Measurements from ENCODE around the gene PRKCE.
A peak's percentile ranks its signal among the peaks of the same experiment; 100 is the strongest.

Gene PRKCE

DNA sequence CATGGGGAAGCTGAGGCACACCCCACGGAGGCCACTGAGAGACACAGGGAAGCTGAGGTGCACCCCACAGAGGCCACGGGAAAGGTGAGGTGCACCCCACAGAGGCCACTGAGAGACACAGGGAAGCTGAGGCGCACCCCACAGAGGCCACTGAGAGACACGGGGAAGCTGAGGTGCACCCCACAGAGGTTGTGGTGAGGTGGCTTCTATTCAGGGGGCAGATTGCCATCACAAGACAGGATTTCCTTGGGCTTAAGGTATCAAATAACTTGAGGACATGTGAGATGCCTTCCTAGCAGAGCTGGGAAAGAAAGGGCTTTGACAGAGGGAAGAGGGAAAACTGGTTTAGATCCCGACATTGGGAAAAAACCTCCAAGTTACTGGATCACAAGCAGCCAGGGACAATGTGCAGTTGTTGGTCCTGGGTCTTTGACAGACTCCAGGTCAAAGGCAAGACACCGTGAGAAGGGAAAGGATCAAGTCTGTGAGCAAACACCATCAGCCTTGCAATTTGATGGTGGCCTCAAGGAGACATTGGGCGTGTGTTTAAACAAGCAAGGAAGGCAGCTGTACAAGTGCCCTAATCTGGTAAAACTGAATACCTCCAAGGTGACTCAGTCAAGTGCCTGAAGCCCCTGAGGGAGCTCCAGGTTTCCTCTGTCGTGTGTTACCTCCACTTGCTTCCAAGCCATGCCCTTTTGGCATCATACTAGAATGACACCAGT lies 512.5 kb downstream of the PRKCE start:
- DNase-seq = no peak

- no peak for DNase-seq
Observed at GRCh38 chr2:46164529-46165301, 513.2 kb downstream of the PRKCE start.

DNA sequence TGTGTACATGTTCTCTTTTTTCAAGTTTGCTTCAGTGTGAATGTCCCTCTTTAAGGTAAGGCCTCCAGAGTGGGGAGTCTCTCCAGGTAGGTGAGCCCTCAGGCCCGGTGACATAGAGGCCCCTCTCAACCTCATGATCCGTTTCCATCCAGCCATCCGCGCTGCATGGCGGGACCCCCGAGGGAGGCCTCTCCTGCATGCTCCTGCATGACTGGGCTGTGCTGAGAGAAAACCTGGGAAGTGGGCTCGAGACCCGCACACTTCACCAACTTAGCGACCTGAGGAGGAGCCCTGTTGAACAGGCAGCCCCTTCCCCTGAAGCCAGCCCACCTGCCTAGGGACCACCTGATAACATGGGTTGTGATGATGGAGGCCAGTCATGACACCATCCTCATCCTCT lies 514.4 kb downstream of the PRKCE start:
- no peak for DNase-seq

GRCh38 chr2:46167406-46167805 lies 515.9 kb downstream of the PRKCE start:
- DNase-seq = no peak

GRCh38 chr2:46167924-46168323 lies 516.4 kb downstream of the PRKCE start:
- DNase-seq = no peak

DNA sequence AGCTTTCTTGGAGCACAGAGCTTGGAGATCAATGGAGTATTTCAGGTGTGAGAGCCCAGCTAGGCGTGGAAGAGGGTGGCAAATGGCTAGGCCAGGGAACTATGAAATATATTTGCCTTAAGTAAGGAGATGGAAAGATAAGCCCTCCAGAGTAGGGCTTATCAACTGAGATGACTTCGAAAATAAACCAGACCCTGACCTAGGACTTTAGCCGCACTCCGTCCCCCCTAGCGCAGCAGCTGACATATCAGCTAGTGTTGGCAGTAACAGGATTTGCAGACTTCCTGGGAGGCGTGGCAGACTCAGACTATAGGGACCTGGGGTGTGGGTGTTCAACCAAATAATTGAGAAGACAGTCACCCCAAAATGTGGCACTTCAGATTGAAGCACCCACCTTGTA lies 518.0 kb downstream of the PRKCE start:
- DNase-seq = no peak

GRCh38 chr2:46170026-46170425 lies 518.6 kb downstream of the PRKCE start:
- no peak for DNase-seq

- no peak for DNase-seq
Observed at GRCh38 chr2:46170611-46171350, 519.3 kb downstream of the PRKCE start.

DNA sequence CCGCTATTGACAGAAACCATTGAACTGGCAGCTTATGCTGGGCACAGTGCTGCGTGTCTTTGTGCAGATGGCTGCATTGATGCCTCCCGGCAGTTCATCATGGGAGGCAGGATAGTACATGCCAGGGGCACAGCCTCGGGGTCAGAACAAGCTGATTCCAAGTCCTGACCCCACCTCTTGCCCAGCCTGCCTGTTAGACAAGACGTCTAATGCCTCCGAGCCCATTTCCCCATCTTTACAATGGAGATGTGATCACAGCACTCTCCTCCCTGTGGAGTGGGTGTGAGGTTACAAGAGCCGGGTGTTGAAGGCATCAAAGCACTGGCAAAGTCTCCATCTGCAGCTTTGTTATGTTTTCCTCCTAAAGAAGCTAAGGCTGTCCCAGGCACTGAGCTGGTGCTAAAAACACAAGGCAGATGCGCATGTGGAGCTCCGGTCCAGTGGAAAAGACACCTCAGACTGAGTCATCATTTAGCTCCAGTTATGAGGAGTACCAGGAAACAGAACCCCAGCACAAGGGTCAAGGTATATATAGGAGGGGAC lies 520.0 kb downstream of the PRKCE start:
- DNase-seq = no peak

DNA sequence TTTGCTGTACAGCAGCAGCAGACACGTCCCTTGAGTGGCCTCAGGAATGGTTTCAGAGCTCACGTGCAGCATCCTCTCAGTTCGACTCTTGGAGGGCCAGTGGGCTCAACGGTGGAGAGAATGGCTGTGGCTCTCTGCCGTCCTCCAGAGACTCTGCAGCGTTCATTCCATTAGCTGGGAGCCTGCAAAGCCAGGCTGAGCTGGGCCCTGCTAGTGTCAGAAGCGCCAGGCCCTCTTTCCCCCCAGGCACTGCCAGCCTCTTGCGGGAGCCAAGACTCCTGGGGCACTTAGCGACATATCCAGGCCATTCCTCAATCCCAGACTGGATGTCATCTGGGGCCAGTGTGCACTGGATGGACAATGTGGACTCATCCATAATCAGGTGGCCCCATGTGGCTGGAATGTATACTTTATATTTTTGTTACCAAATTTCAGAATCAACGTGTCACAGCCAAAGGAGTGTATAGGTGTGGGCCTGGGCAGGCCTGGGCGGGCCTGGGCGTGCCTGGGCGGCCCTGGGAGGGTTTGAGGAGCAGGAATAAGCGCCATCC lies 520.6 kb downstream of the PRKCE start:
- no peak for DNase-seq

DNA sequence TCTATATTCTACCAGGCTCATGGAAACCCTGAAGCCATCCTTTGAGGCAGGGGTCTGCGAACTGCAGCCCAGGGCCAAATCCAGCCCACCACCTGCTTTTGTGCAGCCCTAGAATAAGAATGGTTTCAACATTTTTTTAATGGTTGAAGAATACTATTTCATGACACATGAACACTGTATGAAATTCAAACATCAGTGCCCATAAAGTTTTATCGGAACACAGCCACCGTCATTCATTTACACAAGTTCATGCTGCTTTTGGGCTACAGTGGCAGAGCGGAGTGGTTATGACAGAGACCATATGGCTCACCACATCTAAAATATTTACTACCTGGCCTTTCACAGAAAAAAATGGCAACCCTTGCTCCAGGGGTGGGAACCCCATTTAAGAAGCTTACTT lies 521.6 kb downstream of the PRKCE start:
- DNase-seq = no peak

DNA sequence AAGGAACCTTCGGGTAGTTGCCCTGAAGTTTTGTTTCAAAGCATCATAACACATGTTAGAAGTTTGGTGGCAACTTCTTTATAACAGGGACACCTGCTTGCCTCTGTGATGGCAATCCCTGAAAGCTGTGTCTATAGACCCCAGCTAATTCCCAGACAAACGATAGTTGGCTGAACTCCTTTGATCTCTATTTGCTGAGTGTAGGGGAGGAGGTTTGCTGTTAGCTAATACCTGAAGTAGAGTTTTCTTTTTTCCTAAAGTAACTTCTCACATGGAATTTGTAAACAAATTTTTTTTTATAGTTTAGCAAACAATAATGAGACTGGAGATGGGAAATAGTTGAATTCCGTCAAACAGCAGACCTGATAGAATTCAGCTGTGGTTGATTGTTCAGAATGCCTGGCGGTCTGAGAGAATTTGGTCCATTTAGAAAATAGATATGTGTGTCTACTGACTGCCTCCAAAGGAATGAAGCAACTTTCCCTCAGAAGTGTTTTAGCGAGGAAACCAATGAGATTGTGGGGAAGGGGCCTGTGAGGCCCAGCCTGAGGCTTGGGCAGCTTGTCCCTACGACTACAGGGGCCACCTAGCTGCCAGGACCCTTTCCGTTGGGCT lies 522.3 kb downstream of the PRKCE start:
- no peak for DNase-seq

GRCh38 chr2:46174345-46175170 lies 523.1 kb downstream of the PRKCE start:
- peak; percentile 8 for DNase-seq

DNA sequence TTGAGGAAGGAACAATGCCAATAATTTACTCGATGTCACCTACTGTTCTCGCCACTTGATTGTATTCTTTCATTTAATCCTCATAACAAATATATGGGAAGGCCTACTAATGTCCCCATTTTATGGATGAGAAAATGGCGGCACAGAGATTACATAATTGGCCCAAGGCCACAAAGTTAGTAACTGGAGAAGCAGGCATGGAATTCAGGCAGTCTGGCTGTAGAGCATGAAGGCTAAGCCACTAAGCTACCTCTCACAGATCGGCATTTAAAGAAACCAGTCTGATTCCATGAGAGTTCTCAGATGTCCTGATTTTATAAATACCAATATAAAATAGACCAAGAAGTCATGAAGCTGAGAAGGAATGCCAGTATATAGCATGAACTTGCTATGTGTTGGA lies 523.9 kb downstream of the PRKCE start:
- no peak for DNase-seq

GRCh38 chr2:46177461-46178089 lies 526.1 kb downstream of the PRKCE start:
- no peak for DNase-seq

DNA sequence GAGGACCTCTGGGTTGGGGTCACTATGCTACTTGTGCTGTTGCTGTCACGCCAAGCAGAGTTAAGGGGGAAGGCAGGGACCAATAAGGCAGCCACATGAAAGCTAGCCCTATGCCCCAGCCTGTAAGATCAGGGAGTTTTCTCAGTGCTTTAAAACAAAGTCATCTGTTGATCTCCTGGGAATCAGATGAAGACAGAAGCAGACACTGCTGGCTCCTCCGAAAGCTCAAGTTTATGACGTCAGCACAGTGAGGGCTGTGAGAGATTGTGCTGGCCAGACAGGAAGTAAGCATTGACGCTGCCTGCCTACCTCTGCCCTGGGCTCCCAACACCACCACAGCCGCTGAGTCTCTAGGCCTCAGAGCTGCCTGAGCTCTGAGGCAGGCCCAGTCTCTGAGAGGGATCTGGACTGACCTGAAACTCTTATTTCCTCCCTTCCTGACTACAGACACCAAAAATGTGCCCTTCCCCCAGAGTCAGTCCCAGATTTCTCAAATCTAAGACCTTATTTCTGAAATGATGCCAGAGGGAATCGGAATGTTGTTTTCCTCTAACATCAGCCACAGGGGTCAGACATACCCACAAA lies 527.7 kb downstream of the PRKCE start:
- DNase-seq = peak; percentile 63

DNA sequence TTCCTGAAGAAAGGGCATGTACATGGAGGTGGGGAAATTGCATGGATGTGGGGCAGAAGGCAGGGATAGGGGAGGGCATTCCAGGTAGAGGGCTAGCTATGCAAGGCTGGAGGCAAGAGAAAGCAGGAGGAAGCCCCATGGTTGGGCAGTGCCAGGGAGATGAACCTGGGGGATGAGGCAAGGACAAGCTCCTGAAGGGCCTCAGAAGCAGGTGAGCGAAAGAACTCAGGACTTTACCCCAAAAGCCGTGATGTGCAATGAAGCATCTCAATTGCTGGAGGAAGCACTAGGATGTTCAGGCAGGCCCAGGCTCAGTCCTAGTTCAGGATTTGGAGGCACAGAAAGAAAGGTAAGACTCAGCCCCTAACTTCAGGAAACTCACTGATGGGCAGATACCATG lies 528.7 kb downstream of the PRKCE start:
- DNase-seq = no peak

DNA sequence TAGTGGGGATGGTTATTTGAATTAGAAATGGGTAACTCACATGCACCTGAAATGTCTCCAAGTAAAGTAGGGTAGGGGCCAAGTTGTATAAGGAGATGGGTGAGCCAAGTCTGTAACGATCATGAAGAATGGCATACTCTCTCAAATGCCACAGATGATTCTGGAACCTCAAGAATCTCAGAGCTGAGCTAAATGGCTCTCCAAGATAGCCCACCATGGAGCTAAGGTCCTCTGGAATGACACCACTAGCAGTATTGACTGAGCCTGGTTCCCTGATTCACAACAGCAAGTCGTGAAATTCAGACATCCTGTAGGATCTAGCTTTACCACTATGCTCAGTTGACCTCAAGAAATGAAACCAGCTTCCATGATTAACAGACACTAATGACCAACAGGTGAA lies 529.8 kb downstream of the PRKCE start:
- no peak for DNase-seq

- DNase-seq = no peak
Observed at GRCh38 chr2:46181789-46182530, 530.5 kb downstream of the PRKCE start.

DNA sequence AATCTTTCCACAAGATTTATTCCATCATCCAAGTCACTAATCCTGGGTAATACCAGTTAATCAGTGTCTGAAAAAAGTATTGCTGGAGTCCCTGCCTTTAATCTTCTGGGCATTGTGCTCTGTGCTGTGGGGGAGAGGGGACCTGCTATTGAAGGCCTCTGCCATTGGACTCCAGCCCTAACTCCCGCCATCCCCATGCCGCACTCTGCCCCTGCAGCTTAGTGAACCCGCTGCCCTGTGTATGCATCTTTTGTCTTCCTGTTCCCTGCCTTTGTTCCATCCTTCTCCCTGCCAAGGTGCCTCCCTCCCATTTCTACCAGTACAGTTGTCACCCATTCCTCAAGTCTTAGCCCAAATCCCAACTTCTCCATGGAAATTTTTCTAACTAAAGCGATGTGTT lies 532.0 kb downstream of the PRKCE start:
- no peak for DNase-seq
